Astrocyte of the spinal cord (primary cell): ENCODE data around the gene XIRP2.

Experiments
- DNase-seq: peaks from one replicate; pipeline ENCODE4 v3.0.0; 2011; ENCODE audit warnings: low read depth, low spot score
- H3K4me3 ChIP-seq: 2 replicates; pipeline ENCODE4 v1.5.1; 2011; ENCODE audit warnings: low read depth, mild to moderate bottlenecking, low read length, moderate library complexity
- in situ Hi-C: cut with HindIII; loops from 2 replicates; pipeline ENCODE4 v1.10.0; 2017; ENCODE audit warnings: low sequenced_read_pairs
- TF ChIP-seq, protein P1 (sequence below): IDR thresholded peaks from 2 replicates; pipeline ENCODE4 v1.5.1; 2012; ENCODE audit warnings: low read depth, mild to moderate bottlenecking, low read length, inconsistent platforms

XIRP2 gene

DNA sequence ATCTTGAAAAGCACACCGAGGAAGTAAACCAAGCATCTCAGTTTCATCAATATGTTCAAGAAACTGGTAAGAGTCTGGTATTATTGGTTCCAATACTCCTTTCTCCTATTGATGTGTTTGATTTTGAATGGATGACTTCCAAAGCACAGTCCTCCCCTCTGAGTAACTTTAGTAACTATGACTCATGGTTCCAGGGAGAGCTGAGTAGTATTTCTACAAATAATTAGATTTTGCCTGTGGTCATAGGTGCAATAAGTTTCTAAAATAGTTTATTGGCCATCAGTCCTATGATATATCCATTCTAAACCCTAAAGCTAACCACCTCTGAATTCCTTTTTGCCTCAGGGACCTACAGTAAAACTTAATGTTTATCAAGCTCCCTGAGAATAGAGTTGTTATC, 352.4 kb downstream of the XIRP2 start:
- no peak overlapping the region for H3K4me3 ChIP-seq
- in situ Hi-C loops, result no loop called here
- peak; percentile 24 for DNase-seq
- TF ChIP-seq, protein P1, sequence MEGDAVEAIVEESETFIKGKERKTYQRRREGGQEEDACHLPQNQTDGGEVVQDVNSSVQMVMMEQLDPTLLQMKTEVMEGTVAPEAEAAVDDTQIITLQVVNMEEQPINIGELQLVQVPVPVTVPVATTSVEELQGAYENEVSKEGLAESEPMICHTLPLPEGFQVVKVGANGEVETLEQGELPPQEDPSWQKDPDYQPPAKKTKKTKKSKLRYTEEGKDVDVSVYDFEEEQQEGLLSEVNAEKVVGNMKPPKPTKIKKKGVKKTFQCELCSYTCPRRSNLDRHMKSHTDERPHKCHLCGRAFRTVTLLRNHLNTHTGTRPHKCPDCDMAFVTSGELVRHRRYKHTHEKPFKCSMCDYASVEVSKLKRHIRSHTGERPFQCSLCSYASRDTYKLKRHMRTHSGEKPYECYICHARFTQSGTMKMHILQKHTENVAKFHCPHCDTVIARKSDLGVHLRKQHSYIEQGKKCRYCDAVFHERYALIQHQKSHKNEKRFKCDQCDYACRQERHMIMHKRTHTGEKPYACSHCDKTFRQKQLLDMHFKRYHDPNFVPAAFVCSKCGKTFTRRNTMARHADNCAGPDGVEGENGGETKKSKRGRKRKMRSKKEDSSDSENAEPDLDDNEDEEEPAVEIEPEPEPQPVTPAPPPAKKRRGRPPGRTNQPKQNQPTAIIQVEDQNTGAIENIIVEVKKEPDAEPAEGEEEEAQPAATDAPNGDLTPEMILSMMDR, result no peak

DNA sequence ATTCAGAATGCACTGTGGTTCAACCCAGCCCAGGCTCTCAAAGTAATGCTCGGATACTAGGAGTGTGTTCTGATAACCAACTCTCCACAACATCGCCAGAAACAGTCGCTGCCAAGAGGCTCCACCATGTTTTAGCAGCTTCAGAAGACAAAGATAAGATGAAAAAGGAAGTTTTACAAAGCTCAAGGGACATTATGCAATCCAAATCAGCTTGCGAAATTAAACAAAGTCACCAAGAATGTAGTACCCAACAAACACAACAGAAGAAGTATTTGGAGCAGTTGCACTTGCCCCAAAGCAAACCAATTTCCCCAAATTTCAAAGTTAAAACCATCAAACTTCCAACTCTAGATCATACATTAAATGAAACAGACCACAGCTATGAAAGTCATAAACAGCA, 360.9 kb downstream of the XIRP2 start:
- DNase-seq, result peak; percentile 4
- TF ChIP-seq, protein P1, result no peak
- in situ Hi-C loops, result no loop called here
- no peak overlapping the region for H3K4me3 ChIP-seq

DNA sequence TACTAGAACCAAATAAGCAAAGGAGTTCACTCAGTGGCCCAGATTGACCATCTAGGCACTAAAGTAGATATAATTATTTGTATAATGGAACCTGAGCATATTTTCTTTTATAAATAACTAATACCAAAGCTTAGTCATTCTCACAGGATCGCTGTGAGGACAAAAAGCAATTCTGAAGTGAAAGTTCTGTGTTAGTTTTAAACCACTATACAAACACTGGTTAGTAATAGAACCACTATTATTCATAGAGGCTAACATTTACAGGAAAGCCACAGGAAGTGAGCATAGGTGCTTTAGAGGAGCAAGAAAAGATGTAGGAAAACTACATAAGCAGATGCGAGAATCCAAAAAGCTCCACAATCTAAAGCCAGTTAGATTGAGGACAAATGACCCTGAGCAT, 364.7 kb downstream of the XIRP2 start:
- in situ Hi-C loops, result no loop called here
- TF ChIP-seq, protein P1, result no peak
- DNase-seq, result peak; percentile 86
- no peak overlapping the region for H3K4me3 ChIP-seq

DNA sequence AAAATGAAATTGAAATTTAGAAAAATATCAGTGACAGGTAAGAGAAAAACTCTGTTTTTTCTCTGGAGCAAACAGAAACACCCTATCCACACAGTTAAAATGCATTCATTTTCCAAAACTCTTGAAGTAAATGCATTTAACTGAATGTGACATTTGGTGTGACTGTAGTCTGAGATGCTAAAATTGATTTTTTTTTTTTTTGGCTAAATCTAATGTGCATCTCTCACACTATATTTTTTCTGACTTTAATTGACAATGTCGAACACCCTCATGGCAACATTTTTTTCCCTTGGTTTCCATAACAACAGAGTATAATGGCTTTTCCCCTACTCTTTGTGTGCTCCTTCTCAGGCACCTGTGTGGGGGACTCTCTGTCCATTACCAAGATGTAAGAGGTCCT, 366.4 kb downstream of the XIRP2 start:
- H3K4me3 ChIP-seq, result no peak overlapping the region
- DNase-seq, result no peak
- in situ Hi-C loops, result no loop called here
- TF ChIP-seq, protein P1, result no peak

DNA sequence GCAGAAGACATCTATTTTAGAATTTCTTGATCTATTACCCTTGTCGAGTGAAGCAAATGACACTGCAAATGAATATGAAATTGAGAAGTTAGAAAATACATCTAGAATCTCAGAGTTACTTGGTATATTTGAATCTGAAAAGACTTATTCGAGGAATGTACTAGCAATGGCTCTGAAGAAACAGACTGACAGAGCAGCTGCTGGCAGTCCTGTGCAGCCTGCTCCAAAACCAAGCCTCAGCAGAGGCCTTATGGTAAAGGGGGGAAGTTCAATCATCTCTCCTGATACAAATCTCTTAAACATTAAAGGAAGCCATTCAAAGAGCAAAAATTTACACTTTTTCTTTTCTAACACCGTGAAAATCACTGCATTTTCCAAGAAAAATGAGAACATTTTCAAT, 370.4 kb downstream of the XIRP2 start:
- no peak overlapping the region for H3K4me3 ChIP-seq
- no peak for DNase-seq
- in situ Hi-C loops, result no loop called here
- TF ChIP-seq, protein P1, result no peak

DNA sequence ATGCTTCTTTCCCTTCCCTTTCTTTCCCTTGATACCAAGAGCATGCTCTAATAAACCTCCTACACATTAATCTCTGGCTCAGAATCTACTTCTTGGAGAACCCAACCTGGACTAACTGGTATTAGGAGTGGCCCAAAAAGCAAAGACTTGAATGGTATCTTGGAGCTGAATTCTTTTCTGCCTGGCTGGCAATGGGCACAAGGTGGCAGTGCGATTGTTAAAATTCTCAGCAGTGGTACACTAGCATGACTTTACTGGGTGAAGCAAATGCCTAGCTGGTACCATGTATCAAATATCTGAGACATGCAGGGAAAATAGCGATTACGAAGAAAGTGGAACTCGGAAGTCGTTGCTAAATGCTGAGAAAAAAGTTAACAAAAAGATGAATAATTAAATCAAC, 376.1 kb downstream of the XIRP2 start:
- H3K4me3 ChIP-seq, result no peak overlapping the region
- peak; percentile 30 for DNase-seq
- in situ Hi-C loops, result no loop called here
- TF ChIP-seq, protein P1, result peak; percentile 63

DNA sequence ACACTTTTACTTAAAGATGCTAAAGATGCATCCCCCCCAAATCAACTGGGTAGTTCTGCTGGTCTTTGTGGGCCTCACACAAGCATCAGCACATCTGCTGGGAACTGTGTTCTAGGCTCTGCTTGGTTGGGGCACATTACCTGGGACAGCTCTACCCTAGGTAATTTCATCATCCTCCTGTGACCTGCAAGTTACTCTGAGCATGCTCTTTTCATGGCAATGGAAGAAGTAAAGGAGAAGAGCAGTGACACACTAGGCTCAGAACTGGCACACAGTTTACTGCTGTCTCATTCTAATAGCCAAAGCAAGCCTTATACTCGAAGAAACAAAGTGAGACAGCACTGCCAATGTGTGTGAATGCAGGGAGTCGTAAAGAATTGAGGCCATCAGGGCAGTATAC, 376.7 kb downstream of the XIRP2 start:
- DNase-seq, result no peak
- in situ Hi-C loops, result no loop called here
- no peak overlapping the region for H3K4me3 ChIP-seq
- TF ChIP-seq, protein P1, result no peak
